ENCODE measurements around the gene FBXW12. TPM values are rescaled to one million over a fixed set of nuclear protein-coding genes. Genes with fewer than 3 reads are reported as not detected.

The FBXW12 gene
- polyA plus RNA-seq, 3 donors = 0.50 to 0.77 (median 0.65) TPM

DNA sequence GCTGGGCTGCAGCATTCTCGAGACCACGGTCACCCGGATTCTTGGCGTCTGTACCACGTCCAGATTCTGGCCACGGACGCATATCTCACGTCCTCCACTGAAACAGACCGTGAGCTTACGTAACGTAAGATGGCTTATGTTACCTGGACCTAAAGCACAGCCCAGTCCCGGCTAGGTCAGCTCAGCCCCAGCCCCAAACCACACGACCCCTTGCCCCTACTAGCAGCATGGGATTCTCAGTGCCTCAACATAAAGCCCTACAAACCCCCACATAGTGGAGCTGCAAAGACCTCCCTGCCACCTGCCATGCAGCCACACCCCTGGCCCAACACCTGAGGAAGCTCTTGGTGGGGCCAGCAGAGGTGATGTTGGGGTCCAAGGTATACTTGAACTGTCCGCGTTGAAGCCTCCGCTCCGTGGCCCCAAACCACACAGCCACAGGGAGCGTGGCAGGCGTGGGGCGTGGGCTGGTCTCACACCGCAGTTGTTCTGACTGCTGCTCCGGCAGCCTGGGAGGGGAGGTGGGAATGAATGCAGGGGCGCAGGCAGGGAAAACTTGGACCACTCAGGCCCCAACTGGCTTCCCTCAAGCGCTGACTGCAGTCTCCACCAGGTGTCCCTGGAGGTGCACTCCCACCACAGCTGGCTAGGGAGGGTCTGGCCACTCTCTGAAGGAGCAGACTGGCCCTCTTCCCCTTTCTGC, 43.4 kb downstream of the FBXW12 start:
- DNase-seq (ENCODE audit: extremely low read depth in 1 of 11, low read depth in 9 of 11, low spot score in 4 of 11) = no peak

DNA sequence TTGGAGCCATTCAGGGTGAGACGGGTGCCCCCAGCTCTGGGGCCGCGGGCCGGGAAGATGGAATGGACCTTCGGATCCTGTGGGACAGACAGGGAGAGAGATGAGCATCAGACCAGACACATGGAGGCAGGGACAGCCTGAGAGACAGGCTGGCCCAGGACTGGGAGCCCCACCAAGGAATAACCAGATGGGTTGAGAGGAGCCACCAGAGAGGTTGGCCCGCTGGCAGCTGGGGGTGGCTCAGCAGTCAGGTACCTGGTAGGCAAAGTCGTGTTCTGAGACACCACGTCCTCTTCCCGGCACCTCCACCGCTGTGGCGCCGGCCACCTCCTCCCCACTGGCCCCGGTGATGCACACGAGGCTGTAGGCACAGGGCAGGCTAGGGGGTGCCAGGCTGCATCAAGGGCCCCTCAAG, 44.1 kb downstream of the FBXW12 start:
- DNase-seq (ENCODE audit: extremely low read depth in 1 of 11, low read depth in 9 of 11, low spot score in 4 of 11) = no peak

DNA sequence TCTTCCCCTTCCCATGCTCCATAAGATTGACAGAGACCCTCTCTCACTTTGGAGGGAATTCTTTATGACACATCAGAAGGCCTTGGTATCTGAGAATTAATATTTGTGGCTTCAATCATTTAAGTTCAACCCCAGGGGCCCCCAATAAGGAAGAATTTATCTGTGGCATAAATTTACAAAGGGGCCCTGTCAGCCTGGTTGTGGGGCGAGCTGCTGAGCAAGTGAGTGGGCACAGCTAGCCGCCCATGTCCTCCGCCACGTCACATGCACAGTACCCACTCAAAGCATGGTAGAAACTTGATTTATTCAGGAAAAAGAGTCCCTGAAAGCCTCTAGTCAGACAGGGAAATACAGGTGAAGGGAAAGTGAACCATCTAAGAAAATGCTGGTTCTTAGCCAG, 44.5 kb downstream of the FBXW12 start:
- DNase-seq (ENCODE audit: extremely low read depth in 1 of 11, low read depth in 9 of 11, low spot score in 4 of 11) = no peak

DNA sequence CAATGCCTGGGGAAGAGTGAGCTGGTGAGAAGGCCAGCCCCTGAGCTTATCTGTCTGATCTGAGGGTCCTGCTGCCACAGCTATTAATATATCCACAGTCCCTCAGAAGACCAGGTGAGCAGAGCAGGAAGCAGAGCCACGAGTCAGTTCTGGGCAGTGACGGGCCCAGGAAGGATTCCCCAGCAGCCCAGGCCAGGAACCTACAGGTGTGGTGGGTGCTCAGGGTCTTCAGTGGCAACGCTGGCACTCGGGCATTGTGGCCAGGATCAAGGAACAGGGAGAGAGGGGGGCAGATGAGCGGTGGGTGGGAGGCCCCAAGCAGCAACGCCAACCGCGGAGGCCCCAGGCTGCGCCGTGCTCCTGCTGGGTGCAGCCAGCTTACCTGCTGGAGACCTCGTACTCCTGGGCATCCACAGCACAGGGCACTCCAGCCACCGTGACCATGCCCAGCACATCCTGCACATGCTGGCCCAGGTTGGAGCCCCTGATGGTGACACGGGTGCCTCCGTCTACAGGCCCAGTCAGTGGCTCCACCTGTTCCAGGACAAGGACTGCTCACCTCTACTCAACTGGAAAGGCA, 45.6 kb downstream of the FBXW12 start:
- no peak for DNase-seq (ENCODE audit: extremely low read depth in 1 of 11, low read depth in 9 of 11, low spot score in 4 of 11)

DNA sequence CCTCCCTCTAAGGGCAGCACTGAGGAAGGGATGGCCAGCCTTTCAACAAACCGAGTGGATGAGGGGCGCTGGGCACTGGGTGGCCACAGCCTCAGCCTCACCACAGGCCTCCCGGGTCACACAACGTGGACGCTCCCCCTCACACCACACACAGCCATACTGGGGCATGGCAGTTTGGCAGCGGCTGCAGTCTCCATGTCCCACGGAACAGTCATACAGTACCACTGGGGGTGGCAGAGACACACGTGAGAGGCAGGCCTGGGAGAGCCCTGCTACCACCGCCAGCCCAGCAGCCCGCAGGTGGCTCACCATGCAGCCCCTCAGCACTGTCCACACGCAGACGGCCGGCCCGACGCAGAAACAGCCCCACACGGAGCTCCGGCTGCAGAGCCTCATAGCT, 46.1 kb downstream of the FBXW12 start:
- DNase-seq (ENCODE audit: extremely low read depth in 1 of 11, low read depth in 9 of 11, low spot score in 4 of 11) = no peak

DNA sequence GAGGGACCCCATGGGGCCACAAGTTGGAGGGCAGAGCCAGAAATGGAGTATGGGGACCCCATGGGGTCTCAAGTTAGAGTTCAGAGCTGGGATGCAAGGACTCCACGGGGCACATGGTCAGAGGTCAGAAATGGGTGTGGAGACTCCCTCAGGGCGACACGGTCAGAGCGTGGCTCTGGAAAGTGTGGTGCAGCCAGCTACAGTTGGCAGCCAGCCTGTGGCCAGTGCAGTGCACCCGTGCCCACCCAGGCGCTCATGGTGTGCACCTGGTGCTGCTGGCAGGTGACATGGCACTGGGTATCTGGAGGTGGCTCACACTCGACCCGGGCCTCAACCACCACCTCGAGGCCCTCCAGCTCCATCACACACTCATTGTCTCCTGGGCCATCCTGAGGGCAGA, 46.6 kb downstream of the FBXW12 start:
- DNase-seq (ENCODE audit: extremely low read depth in 1 of 11, low read depth in 9 of 11, low spot score in 4 of 11) = no peak

DNA sequence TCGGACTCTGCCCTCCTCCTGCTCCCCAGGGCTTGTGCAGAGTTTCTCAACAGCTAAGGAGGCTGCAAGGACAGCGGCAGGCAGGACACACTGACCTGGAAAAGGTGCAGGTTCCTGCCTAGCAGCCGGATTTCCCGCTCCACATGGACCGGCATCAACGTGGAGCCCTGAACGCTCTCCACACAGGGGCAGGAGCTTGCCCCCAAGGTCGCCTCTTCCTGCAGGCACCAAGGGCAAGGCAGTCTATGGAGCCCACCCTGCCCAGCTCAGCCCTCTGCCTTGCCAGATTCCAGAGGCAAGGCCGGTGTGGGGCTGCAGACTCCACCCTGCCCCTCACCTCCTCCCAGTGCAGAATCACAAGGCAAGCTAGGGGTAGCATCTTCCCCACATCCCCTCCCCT, 47.1 kb downstream of the FBXW12 start:
- no peak for DNase-seq (ENCODE audit: extremely low read depth in 1 of 11, low read depth in 9 of 11, low spot score in 4 of 11)

DNA sequence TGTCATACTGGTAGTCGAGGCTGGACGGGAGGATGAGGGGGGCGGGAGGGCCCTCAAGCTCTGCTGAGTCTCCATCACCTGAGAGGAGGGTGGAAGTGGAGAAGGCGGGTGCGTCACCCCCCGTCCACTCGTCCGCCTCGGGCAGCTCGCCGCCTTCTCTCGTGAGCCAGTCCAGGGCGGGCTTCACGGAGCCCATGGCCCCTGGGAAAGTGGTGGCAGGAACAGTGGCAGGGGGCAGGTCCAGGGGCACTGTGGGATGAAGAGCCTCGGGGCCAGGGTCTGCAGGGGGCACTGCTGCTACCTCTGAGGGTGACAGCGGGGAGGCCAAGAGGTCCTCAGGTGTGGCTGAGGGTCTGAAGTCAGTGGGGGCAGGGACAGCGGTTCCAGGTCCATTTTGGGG, 47.6 kb downstream of the FBXW12 start:
- DNase-seq (ENCODE audit: extremely low read depth in 1 of 11, low read depth in 9 of 11, low spot score in 4 of 11) = no peak

DNA sequence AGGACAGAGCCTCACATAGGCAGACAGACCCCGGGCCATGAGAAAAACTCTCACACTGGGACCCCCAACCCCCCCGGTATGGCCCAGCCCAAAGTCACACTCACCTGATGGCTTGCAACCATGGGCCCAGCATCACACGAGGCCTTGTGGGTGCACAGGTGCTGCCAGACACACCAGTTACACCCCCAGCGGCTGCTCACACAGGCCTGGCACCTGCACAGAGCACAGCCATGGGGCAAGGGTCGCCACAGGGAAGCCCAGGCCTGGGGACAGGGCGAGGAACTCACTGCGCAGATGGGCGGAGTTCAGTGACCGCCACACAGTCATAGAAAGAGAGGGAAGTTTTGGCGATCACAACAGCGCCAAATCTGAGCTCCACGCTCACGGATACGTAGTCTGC, 48.5 kb downstream of the FBXW12 start:
- DNase-seq (ENCODE audit: extremely low read depth in 1 of 11, low read depth in 9 of 11, low spot score in 4 of 11) = no peak

DNA sequence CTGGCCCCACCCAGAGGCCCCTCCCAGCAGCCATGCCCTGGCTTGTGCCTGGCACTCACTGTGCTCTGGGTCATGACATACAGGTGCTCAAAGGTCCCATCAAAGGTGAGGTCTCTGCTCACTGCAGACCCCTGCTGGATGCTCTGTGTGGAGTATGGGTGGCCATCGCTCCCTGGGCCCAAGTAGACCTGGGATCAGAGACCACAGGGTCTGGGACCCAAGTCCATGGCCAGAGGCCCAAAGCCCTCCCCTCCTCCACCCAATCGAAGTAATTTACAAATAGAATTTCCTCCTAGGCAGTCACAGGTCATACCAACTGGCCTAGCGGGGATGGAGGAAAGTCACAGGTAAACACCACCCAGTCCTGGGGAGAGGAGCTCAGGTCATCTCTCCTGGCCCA, 50.3 kb downstream of the FBXW12 start:
- DNase-seq (ENCODE audit: extremely low read depth in 1 of 11, low read depth in 9 of 11, low spot score in 4 of 11) = no peak

DNA sequence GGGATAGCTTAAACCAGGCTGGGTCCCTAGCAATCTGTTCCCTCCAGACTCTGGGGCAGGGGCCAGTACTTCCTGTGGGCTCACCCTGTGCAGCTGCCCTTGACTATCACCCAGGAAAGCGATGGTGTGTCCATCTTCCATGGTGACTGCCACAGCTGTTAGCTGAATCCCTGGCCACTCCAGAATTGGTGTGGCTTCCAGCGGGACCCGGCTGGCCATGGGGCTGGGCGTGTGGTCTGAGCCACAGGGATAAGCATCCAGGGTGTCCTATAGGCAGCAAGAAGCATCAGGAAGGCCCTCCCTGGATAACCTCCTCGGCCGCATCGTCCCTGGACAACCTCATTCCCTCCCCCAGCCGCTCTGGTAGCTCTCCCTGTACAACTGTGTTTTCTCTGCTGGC, 50.7 kb downstream of the FBXW12 start:
- no peak for DNase-seq (ENCODE audit: extremely low read depth in 1 of 11, low read depth in 9 of 11, low spot score in 4 of 11)

DNA sequence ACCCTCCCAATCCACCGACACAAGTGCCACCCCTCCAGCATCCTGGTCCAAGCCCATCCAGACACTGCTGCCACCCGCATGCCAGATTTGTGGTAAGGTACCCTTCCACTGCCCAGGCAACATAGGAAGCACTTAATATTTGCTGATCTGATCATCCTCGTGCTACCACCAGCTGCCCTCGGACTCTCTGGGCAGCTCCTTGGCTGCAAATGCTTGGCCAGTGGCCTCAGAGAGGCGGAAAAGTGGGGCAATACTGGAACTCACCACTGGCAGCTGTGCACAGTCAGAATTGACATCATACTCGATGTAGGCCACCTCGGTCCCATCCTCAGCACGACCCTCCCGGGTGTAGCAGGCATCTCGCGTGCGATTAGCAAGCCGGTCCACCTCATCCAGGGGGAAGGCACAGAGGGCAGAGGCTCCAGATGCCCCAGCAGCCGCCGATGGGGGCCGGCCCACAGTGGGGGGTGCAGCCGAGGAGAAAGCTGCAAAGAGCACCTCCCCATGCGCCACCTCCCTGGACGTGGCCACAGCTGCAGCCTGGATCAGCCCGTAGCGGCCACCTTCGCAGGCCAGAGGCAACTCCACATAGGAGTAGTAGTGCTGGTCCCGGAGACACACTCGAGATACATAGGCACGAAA, 51.3 kb downstream of the FBXW12 start:
- no peak for DNase-seq (ENCODE audit: extremely low read depth in 1 of 11, low read depth in 9 of 11, low spot score in 4 of 11)

DNA sequence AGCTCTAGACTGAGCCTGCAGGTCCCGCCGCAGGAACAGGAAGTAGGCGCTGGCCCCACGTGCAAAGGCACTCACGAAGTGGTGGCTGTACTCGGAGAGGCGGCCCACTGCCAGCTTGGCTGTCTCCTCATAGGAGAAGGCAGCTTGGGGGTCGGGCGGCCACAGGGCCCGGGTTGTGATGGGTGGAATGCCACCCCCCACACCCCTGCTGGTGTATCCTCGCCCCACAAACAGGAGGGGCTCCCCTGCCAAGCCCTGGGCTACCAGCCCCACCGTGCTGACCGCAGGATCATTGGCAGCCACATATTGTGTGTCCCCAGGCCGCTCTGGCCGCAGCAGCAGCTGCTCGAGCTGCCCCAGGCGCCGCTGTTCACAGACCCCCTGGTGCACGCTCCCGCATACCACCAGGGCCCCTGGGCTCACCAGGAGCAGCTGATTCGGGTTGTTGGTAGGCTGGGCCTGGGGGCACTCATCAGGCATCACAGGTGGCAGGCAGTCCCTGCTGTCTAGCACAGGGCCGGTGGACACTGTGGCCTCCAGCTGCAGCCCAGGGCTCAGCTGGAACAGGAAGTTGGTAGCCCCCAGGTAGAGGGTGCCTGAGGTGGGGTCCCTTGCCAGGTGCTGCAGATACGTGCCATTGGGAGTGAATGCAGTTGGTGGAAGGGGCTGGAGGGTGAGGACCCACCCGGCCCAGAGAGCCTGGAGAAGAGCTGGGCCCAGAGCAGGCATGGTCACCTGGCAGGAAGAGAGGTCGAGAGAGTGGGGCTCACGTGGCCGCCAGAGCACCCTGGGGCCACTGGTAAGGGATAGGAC, 52.1 kb downstream of the FBXW12 start:
- DNase-seq (ENCODE audit: extremely low read depth in 1 of 11, low read depth in 9 of 11, low spot score in 4 of 11) = no peak

DNA sequence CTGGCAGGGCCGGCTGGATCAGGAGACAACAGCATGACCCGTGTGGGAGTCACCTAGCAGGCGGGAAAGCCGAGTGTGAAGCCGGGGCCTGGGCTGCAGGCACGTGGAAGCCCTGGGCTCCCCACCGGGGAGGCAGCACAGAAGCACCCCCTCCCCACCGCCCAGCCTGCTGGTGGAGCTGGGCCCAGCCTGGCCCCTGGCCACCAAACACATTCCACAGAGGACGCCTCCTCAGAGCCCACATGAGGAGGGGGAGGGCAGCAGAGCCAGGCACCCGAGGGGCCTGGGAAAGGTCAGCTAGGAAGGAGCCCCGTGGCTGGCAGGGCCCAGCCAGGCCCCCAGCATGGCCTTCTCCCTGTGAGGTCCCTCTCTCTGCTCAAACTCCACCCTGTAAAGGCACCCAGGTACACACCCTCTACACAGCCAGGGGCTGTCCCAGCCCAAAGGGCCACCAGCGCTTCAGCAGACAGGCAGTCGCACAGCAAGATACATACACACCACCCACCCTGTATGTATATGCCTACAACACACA, 53.3 kb downstream of the FBXW12 start:
- peak in 1 of 11 donors; percentile 45 for DNase-seq (ENCODE audit: extremely low read depth in 1 of 11, low read depth in 9 of 11, low spot score in 4 of 11)

DNA sequence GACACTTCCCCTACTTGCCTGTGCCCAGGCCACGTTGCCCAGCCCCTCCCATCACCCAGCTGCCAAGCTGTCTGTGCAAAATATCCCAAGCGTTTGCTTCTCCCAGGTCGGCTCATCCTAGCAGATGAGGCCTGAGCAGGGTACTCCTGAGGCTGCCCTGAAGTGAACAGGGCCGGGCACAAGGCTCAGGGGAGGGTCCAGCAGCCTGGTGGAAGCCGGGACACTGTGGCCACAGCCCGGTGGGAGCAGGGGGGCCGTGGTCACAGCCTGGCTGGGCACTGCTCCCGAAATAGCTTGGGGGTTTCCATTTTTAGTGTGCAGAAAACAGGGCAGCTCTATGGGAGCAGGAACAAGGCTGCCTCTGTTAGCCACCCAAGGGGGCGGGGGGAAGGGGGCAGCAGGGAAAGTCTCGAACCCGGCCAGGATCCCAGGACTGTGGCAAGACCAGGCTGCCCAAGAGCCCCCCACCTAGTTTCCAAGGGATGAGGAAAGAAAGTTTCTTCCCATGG, 54.4 kb downstream of the FBXW12 start:
- no peak for DNase-seq (ENCODE audit: extremely low read depth in 1 of 11, low read depth in 9 of 11, low spot score in 4 of 11)

DNA sequence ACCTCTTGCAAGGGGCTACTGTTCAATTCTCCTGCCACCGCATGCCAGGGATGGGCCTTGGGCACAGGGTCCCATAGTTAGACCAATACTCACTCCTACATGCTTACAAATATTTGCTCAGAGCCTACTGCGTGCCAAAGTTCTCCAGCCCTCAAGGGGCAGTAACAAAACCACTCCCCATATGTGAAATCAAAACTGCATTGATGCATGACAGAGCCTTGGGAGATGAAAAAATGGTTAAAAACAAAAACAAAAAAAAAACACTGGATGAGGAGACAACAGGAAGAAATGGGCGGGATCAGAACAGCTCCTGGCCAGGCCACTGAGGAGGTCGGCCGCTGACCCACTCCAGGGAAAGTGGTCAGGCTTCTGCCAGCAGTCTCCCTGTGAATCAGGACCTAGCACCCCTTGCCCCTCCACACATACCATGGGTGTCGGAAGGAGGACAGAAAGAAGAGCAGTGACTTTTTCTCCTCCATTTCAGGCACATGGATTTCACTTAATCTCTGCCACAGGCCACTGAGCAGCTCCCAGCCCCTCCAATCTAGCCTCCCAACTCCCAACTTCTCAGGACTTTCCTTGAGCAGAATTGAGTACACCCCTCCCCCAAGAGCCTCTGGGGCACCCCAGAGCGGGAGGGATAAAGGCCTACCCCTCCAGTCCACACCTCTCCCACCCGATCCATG, 55.1 kb downstream of the FBXW12 start:
- no peak for DNase-seq (ENCODE audit: extremely low read depth in 1 of 11, low read depth in 9 of 11, low spot score in 4 of 11)

DNA sequence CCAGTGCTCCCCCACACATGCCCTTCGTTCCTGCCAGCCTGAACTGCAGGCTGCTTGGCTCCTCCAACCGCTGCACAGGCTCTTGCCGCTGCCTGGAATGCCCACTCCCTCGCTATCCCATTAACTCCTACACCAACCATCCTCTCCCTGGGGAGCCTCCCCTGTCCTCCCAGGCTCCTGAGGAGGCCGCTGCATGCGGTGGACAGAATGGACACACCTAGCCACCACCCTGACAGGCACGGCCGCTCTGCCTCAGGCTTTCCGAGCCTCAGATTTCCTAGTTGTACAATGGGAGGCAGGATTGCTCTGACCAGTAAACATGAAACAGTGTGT, 55.6 kb downstream of the FBXW12 start:
- DNase-seq (ENCODE audit: extremely low read depth in 1 of 11, low read depth in 9 of 11, low spot score in 4 of 11) = peak in 3 of 11 donors; percentile 17 to 47 (median 35)

DNA sequence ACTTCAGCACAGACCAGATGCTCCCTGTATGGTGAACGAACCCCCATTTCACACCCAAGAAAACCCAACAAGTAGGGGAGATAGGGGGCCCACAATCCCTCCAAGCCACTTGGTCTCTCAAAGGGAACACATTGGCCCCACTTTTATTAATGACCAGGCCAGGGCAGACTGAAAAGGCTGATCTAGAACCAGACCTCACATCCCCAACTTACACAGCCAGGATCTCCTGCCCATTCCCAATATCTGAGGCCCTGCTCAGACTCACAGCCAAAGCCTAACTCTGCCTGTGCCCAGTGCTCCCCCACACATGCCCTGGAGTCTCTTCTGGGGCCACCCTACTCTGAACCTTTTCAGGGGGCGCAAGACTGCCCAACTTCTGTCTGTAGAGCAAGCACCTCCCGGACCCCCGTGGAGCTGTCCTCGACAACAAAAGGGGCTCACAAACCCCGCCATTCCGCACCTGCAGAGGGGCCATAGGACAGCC, 56.1 kb downstream of the FBXW12 start:
- DNase-seq (ENCODE audit: extremely low read depth in 1 of 11, low read depth in 9 of 11, low spot score in 4 of 11) = no peak

All from renal cortex interstitium (tissue), 11 donors.